Psoas muscle (tissue), 8 donors: Measurements from ENCODE around the gene CDK1. TPM values are rescaled to one million over a fixed set of nuclear protein-coding genes. Genes with fewer than 3 reads are reported as not detected.

Experiments
- ATAC-seq, 4 donors: fragments of 200-7000 bp; cut with Tn5 transposase; one replicate each; pipeline ENCODE4 v1.9.1; 2020; ENCODE audit warnings: moderate library complexity in 3 of 4, mild to moderate bottlenecking in 2 of 4
- DNase-seq, 2 donors: peaks; one replicate each; pipeline ENCODE4 v3.0.0-alpha.2; 2020
- H3K27ac ChIP-seq: fragments of 200-600 bp; one replicate; pipeline ENCODE4 v1.8.0; 2022
- H3K27me3 ChIP-seq, 3 donors: fragments of 200-600 bp in 1 of 3; one replicate each; pipeline versions ENCODE4 v1.6.1 to v1.8.0; 2013 to 2022; ENCODE audit warnings: low read length in 2 of 3, mild to moderate bottlenecking in 2 of 3, moderate library complexity in 1 of 3; ENCODE audit not compliant: insufficient read depth in 3 of 3
- H3K36me3 ChIP-seq, 2 donors: fragments of 200-600 bp in 1 of 2; one replicate each; pipeline versions ENCODE4 v1.6.1 to v1.8.0; 2013 to 2022; ENCODE audit warnings: low read depth in 1 of 2, mild to moderate bottlenecking in 1 of 2, moderate library complexity in 1 of 2; ENCODE audit not compliant: insufficient read depth in 1 of 2
- H3K4me1 ChIP-seq: fragments of 200-600 bp; one replicate; pipeline ENCODE4 v1.8.0; 2022
- H3K4me3 ChIP-seq: fragments of 200-600 bp; one replicate; pipeline ENCODE4 v1.8.0; 2022; ENCODE audit warnings: mild to moderate bottlenecking
- H3K9me3 ChIP-seq: fragments of 200-600 bp; one replicate; pipeline ENCODE4 v1.8.0; 2022
- WGBS, 3 donors: extraction: QIAGEN DNeasy Blood & Tissue Kit; methylation state at CpG; one replicate each; pipeline versions ENCODE4 v1.1.6 to v1.1.7; 2013; 5-methylcytosine and 5-hydroxymethylcytosine counted together
- intact Hi-C, 2 donors: fragments of 100-400 bp; cut with DNase I; formaldehyde crosslinking; loops; one replicate each; pipeline versions ENCODE4 v1.11.0 to v1.14.2; 2022
- polyA plus RNA-seq, 3 donors: library from polyadenylated mRNA; stranded (reverse); fragments of 200-250 nt; gene quantifications; one replicate each; pipeline ENCODE4 v1.2.3, GENCODE V29; 2013
- total RNA-seq, 4 donors: library from RNA; stranded (reverse); fragmentation: NEBNext Ultra II Directional in 2 of 4; extraction: Animal tissue kit (Norgen Biotek cat#: 25700) in 2 of 4; gene quantifications; one replicate each; pipeline versions ENCODE4 v1.2.1 to v1.2.4, GENCODE V29; 2021 to 2023
- TF ChIP-seq, protein P1 (sequence below): fragments of 200-600 bp; IDR thresholded peaks from one replicate; pipeline ENCODE4 v1.8.0; 2022; ENCODE audit warnings: antibody characterized with exemption
- donor health status: healthy with polysubstance abuse.
- donor health status: DM: no; HTN: no; CAD: no; lungs with moderate emphysema.
- donor health status: Bipolar disorder and iron deficiency.
- donor health status: healthy.
- donor health status: DM: yes; HTN: yes; CAD: no.
- donor health status: DM: no; HTN: no; CAD: no.
- donor health status: DM: no; HTN: no; CAD: no.
- donor health status: DM: yes; HTN: yes; CAD: no.

CDK1 gene
- total and polyA plus RNA-seq, 7 donors, result 0.44 to 1.5 (median 0.60) TPM

- ATAC-seq (peak in 3 of 4 donors; percentile 41 to 57 (median 47)), DNase-seq (no peak)
- TF ChIP-seq, protein P1, sequence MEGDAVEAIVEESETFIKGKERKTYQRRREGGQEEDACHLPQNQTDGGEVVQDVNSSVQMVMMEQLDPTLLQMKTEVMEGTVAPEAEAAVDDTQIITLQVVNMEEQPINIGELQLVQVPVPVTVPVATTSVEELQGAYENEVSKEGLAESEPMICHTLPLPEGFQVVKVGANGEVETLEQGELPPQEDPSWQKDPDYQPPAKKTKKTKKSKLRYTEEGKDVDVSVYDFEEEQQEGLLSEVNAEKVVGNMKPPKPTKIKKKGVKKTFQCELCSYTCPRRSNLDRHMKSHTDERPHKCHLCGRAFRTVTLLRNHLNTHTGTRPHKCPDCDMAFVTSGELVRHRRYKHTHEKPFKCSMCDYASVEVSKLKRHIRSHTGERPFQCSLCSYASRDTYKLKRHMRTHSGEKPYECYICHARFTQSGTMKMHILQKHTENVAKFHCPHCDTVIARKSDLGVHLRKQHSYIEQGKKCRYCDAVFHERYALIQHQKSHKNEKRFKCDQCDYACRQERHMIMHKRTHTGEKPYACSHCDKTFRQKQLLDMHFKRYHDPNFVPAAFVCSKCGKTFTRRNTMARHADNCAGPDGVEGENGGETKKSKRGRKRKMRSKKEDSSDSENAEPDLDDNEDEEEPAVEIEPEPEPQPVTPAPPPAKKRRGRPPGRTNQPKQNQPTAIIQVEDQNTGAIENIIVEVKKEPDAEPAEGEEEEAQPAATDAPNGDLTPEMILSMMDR, result peak; percentile 45
- WGBS, 3 donors, result 52 to 58% (median 53%) methylated on average over 6 of the region's 6 CpGs
- Histone ChIP-seq H3K27ac (peak overlapping the region; percentile 47), H3K4me1 (peaks cover 47% of the 10 kb centered on the region), H3K9me3 (no peaks in the 10 kb centered on the region), H3K27me3 (no peaks in the 10 kb centered on the region), H3K4me3 (no peak overlapping the region), H3K36me3 (no peaks in the 10 kb centered on the region)
- intact Hi-C loops, result no loop called here
These were observed 41.9 kb downstream of the CDK1 start for GRCh38 chr10:60820093-60820754.

DNA sequence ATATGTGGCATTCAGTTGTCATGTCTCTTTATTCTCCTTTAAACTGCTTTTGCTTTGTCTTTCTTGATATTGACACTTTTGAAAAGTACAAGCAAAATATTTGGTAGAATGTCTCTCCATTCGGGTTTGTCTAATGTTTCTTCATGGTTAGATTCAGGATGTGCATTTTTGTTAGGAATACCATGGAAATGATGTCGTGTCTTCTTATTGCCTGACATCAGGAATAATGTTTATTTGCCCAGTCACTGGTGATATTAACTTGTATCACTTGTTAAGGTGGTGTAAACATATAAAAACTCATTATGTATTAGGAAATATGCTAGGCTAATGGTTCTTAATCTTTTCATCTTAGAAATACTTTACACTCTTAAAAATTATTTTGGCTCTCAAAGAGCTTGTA lies 43.4 kb downstream of the CDK1 start:
- TF ChIP-seq, protein P1, result no peak

DNA sequence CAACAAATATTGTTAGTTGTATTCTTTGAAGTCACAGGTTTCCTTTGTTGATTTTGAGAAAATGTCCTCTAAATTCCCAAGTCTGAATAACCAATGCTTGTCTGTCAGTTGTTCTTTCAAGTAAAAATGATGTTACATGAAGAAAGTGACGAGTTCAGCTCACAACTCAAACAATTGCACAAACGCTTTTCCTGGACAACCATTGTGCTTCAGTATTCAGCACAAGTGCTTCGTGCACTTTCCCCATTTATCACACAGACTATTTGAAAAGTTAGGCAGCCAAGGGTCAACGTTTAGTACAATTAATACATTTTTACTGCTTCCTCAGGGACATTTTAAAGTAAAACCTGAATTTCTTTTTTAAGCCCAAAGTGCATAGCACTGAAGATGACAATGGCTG lies 44.5 kb downstream of the CDK1 start:
- ATAC-seq (no peak), DNase-seq (no peak)
- TF ChIP-seq, protein P1, result no peak
- no peak overlapping the region for H3K27ac ChIP-seq
- WGBS, 3 donors, result 44 to 68% (median 47%) methylated on average over 4 of the region's 4 CpGs
- H3K36me3 ChIP-seq, result no peaks in the 10 kb centered on the region
- H3K4me1 ChIP-seq, result peaks cover 38% of the 10 kb centered on the region
- H3K4me3 ChIP-seq, result no peak overlapping the region
- intact Hi-C loops, result no loop called here
- H3K27me3 ChIP-seq, result no peaks in the 10 kb centered on the region
- H3K9me3 ChIP-seq, result no peaks in the 10 kb centered on the region

More for the DNA sequence above, 43.4 kb downstream of the CDK1 start:
- no peak for ATAC-seq
- intact Hi-C loops, result no loop called here
- no peaks in the 10 kb centered on the region for H3K36me3 ChIP-seq
- no peak overlapping the region for H3K4me3 ChIP-seq
- no peaks in the 10 kb centered on the region for H3K27me3 ChIP-seq
- DNase-seq, result no peak
- WGBS, 3 donors, result 46 to 65% (median 47%) methylated on average over 2 of the region's 2 CpGs
- H3K9me3 ChIP-seq, result no peaks in the 10 kb centered on the region
- H3K4me1 ChIP-seq, result peaks cover 44% of the 10 kb centered on the region
- H3K27ac ChIP-seq, result no peak overlapping the region

DNA sequence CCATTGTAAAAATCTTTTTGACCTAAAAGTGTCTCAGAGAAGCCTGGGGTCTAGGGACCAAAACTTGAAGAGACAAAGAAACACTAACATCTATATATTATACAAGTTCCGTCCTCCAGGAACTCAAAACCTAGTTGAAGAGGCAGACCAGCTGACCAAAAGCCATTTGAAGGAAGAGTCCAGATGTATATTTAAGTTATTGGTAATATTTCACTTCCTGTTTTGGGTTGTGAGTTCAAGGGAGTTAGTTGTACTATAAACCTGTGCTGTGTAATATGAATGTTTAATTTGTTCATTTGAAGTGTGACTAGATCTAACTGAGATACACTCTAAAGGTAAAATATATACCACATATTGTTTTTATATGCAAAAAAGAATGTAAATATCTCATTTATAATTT lies 45.0 kb downstream of the CDK1 start:
- DNase-seq (no peak), ATAC-seq (no peak)
- H3K4me3 ChIP-seq, result no peak overlapping the region
- peaks cover 43% of the 10 kb centered on the region for H3K4me1 ChIP-seq
- no peaks in the 10 kb centered on the region for H3K36me3 ChIP-seq
- TF ChIP-seq, protein P1, result no peak
- no peaks in the 10 kb centered on the region for H3K9me3 ChIP-seq
- H3K27me3 ChIP-seq, result no peaks in the 10 kb centered on the region
- H3K27ac ChIP-seq, result no peak overlapping the region
- WGBS, 3 donors, result 92 to 100% (median 94%) methylated on average over 1 of the region's 1 CpG
- intact Hi-C loops, result no loop called here

DNA sequence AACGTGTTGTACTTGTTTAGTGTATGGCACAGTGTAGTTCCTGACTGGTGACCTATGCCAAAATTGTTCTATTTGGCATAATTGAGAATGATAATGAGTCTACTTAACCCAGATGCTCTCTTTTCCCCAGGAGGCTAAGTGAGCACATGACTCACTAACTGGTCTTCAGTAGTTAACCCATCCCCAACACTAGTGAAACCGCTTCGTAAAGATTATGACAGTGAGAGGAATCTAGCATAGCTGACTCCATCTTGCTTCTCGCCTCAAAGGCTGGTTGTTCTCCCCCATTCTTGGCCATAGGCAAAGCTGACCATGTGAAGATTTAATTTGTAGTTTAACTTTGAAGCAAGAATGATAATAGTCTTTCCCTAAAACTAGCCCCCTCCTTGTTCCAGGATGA lies 47.2 kb downstream of the CDK1 start:
- Histone ChIP-seq H3K27ac (no peak overlapping the region), H3K4me1 (peaks cover 35% of the 10 kb centered on the region), H3K27me3 (no peaks in the 10 kb centered on the region), H3K36me3 (no peaks in the 10 kb centered on the region), H3K9me3 (no peaks in the 10 kb centered on the region), H3K4me3 (no peak overlapping the region)
- TF ChIP-seq, protein P1, result no peak
- no peak for ATAC-seq
- WGBS, 3 donors, result 83 to 90% (median 85%) methylated on average over 4 of the region's 4 CpGs
- intact Hi-C loops, result no loop called here
- DNase-seq, result no peak
